ENCODE results near the gene CCR9.

- TF ChIP-seq CTCF (conservative IDR thresholded peaks at IDR 0.05 in 1 of 2, IDR thresholded peaks at IDR 0.05 in 1 of 2; ENCODE audit: low read depth in 1 of 2, low read length in 2 of 2) (no peak), EZH2 (IDR thresholded peaks at IDR 0.05; ENCODE audit: low read length, missing control alignments) (no peak)
Measured at GRCh38 chr3:45838466-45838865, 47.9 kb upstream of the CCR9 start.

Measured in fibroblast of lung (primary cell).